NT2/D1 (cell line): ENCODE measurements around the gene HGF.

Experiments used
- SUZ12 ChIP-seq: IDR thresholded peaks from 2 replicates; pipeline ENCODE4 v1.6.1; 2011; ENCODE audit not compliant: insufficient read length, insufficient read depth; ENCODE audit errors: extremely low read depth
- YY1 ChIP-seq: IDR thresholded peaks from 2 replicates; pipeline ENCODE4 v1.6.1; 2011; ENCODE audit not compliant: insufficient read length, insufficient read depth

DNA sequence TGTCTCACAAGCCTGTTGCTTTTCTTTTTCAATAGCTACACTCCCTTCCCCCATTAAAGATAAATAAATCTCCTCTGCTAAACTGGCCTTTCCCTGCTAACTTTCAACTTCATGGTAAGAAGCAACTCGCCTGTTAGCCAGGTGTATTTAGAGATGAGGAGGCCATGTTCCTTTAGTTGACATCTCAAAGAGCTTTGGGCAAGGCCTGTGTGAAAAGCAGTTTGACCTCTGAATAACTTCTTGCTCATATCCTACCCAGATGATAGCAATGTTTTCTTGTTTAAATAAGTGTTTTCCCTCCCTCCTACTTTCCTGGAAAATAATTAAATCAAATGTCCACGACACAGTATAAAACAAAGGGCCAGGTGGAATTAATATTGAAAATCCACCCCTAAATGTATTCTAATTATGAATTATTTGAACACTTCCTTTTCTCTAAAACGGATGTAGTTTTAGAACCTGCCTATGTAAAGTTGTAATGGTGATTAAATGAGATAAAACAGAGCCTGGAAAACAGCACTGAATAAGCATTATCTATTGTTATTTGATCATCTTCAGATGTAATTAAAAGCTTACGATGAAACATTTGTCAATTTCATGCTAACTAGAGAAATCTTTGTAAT lies 78.5 kb downstream of the HGF start:
- TF ChIP-seq SUZ12 (no peak), YY1 (no peak)
